ENCODE data around the gene HGFAC. TPM values are rescaled to one million over a fixed set of nuclear protein-coding genes. Genes with fewer than 3 reads are reported as not detected.

HGFAC gene
- total and polyA plus RNA-seq, 2 of the 13 experiments (the other 11 are each of a cell fraction or from before 2014, with no cell fraction given), result 8.5 to 63.6 TPM

- TF ChIP-seq CEBPZ (IDR thresholded peaks at IDR 0.05; ENCODE audit: low read length) (no peak), IKZF1 (IDR thresholded peaks at IDR 0.05) (no peak), ZNF354B (CRISPR knock-in tag; IDR thresholded peaks at IDR 0.05) (no peak), GPN1 (CRISPR knock-in tag; IDR thresholded peaks at IDR 0.05; ENCODE audit: borderline replicate concordance) (no peak), MAFF (IDR thresholded peaks at IDR 0.05; ENCODE audit: low read depth, low read length) (no peak), THRA (CRISPR knock-in tag; IDR thresholded peaks at IDR 0.05; ENCODE audit: borderline replicate concordance) (peak; percentile 80; the same call in 1 of the 2 replicates), ZMYM3 (CRISPR knock-in tag; IDR thresholded peaks at IDR 0.05) (no peak), ZNF558 (CRISPR knock-in tag; IDR thresholded peaks at IDR 0.05; ENCODE audit: borderline replicate concordance) (no peak), ZNF232 (CRISPR knock-in tag; IDR thresholded peaks at IDR 0.05; ENCODE audit: borderline replicate concordance) (no peak), ZNF564 (CRISPR knock-in tag; IDR thresholded peaks at IDR 0.05) (no peak), ZNF460 (CRISPR knock-in tag; IDR thresholded peaks at IDR 0.05; ENCODE audit: borderline replicate concordance) (no peak), ZNF704 (CRISPR knock-in tag; IDR thresholded peaks at IDR 0.05; ENCODE audit: borderline replicate concordance) (0 out of 2 replicates have a peak, but pooled peaks have one; percentile 19), E2F1 (CRISPR knock-in tag; IDR thresholded peaks at IDR 0.05) (no peak), SMARCC2 (IDR thresholded peaks at IDR 0.05) (no peak), HDAC2 (CRISPR knock-in tag; IDR thresholded peaks at IDR 0.05) (0 out of 2 replicates have a peak, but pooled peaks have one; percentile 5), ZNF282 (IDR thresholded peaks at IDR 0.05; ENCODE audit: partially characterized antibody) (no peak), HOXA7 (CRISPR knock-in tag; IDR thresholded peaks at IDR 0.05) (no peak), JDP2 (CRISPR knock-in tag; IDR thresholded peaks at IDR 0.05; ENCODE audit: borderline replicate concordance) (no peak), NFATC3 (CRISPR knock-in tag; IDR thresholded peaks at IDR 0.05) (no peak), ZNF441 (CRISPR knock-in tag; IDR thresholded peaks at IDR 0.05; ENCODE audit: borderline replicate concordance) (no peak), REXO4 (CRISPR knock-in tag; IDR thresholded peaks at IDR 0.05; ENCODE audit: borderline replicate concordance) (no peak), NFE2L2 (IDR thresholded peaks at IDR 0.05; ENCODE audit: low read length) (no peak), ZFP36 (IDR thresholded peaks at IDR 0.05; ENCODE audit: borderline replicate concordance, low read depth, low read length, partially characterized antibody) (no peak), GLI4 (CRISPR knock-in tag; IDR thresholded peaks at IDR 0.05; ENCODE audit: borderline replicate concordance) (0 out of 2 replicates have a peak, but pooled peaks have one; percentile 40), HOXD1 (CRISPR knock-in tag; IDR thresholded peaks at IDR 0.05) (no peak), ZNF10 (CRISPR knock-in tag; IDR thresholded peaks at IDR 0.05; ENCODE audit: borderline replicate concordance, low read depth) (no peak)
Observed at GRCh38 chr4:3442460-3442958, 741 bp downstream of the HGFAC start (continued).

Measured in HepG2 (cell line).